HAP-1 (cell line): ENCODE data around the gene ARHGEF28.

Experiments
- DNase-seq, 2 experiments: peaks; one replicate each; pipeline ENCODE4 v3.0.0-alpha.2; 2016 to 2020; ENCODE audit warnings: low spot score in 2 of 2
- H3K27me3 ChIP-seq: fragments of 250-450 bp; sonication (Bioruptor Pico); 2 replicates; pipeline ENCODE4 v1.5.1; 2020; ENCODE audit warnings: low read depth, mild to moderate bottlenecking, moderate library complexity
- H3K36me3 ChIP-seq: fragments of 250-450 bp; sonication (Bioruptor Pico); replicated peaks from 2 replicates; pipeline ENCODE4 v1.5.1; 2020; ENCODE audit warnings: mild to moderate bottlenecking
- H3K4me1 ChIP-seq: fragments of 250-450 bp; sonication (Bioruptor Pico); 2 replicates; pipeline ENCODE4 v1.5.1; 2020; ENCODE audit warnings: mild to moderate bottlenecking
- H3K4me3 ChIP-seq: fragments of 250-450 bp; sonication (Bioruptor Pico); 2 replicates; pipeline ENCODE4 v1.5.1; 2020; ENCODE audit warnings: mild to moderate bottlenecking, moderate library complexity
- H3K9me3 ChIP-seq: fragments of 250-450 bp; sonication (Bioruptor Pico); 2 replicates; pipeline ENCODE4 v1.5.1; 2020; ENCODE audit warnings: mild to moderate bottlenecking, moderate library complexity
- in situ Hi-C: fragments of 300-500 bp; cut with MboI; formaldehyde crosslinking; loops from 3 replicates; pipeline ENCODE4 v1.14.3; 2020; ENCODE audit warnings: low sequenced_read_pairs, inconsistent platforms, mixed read lengths

Gene ARHGEF28

GRCh38 chr5:73812457-73812856, 186.5 kb downstream of the ARHGEF28 start:
- in situ Hi-C loops: no loop called here
- H3K4me1 ChIP-seq: no peaks in the 10 kb centered on the region
- H3K27me3 ChIP-seq: no peaks in the 10 kb centered on the region; the same call in 1 of the 2 replicates
- no peak overlapping the region for H3K4me3 ChIP-seq
- no peaks in the 10 kb centered on the region for H3K9me3 ChIP-seq
- no peaks in the 10 kb centered on the region for H3K36me3 ChIP-seq
- DNase-seq: no peak

DNA sequence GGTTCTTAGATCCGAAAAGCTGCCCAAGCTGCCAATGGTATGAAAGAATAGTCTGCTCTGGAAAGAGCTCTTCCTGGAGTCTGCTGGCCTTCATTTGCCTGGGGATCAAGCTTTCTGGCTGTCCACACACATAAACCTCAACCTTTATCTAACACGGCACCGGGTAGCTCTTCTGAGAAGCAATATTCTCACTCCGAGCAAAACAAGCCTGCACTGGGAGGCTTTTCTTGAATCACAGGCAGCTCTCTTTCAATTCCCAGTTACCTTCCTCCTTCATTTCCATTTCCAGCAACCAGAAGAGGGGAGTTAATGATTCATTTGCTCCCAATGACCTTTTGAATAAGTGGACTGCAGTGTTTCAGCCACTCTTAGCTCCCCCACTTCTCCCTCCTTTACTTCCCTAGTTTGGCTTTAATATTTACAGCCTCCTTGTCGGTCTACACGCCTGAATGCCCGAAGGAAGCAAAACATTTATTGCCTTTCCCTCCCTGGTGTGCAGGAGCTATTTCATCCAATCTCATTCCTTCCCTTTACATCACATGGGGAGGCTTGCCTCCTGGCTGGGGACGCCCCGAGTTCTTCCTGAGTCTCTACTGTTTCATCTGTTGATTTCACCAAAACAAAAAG, 187.1 kb downstream of the ARHGEF28 start:
- Histone ChIP-seq H3K36me3 (no peaks in the 10 kb centered on the region), H3K9me3 (no peaks in the 10 kb centered on the region), H3K27me3 (no peaks in the 10 kb centered on the region; the same call in 1 of the 2 replicates), H3K4me1 (no peaks in the 10 kb centered on the region), H3K4me3 (no peak overlapping the region)
- in situ Hi-C loops: no loop called here
- no peak for DNase-seq

DNA sequence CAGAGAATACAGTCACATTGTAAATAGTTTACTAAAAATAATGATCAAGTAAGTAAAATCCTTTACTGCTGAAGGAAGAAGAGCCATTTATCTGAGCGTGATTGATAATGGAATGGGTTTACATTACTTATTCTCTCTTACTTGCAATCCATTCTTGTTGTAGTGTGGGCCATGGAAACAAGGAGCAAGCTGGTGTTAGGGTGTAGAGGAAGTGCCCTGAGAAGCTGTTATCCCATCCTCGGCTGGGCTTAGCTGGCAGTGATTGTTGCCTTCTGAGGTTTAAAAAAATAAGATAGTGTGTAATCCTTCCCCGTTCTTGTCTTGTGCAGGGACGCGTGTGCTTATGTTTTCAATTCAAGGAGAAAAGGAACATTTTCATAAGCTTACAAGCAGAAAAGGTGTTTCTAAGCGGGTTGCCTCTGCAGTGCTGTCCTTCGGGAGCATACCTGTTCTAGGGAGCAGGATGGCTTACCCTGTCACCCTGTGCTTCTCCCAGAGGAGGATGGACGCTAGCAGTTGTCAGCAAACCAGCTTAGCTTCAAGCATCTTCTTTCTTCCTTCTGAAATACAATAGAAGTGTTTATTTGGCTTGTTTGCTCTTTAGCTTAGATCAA, 188.3 kb downstream of the ARHGEF28 start:
- in situ Hi-C loops: no loop called here
- DNase-seq: no peak
- no peaks in the 10 kb centered on the region for H3K9me3 ChIP-seq
- no peaks in the 10 kb centered on the region for H3K4me1 ChIP-seq
- no peak overlapping the region for H3K4me3 ChIP-seq
- H3K36me3 ChIP-seq: no peaks in the 10 kb centered on the region
- H3K27me3 ChIP-seq: no peaks in the 10 kb centered on the region; the same call in 1 of the 2 replicates

GRCh38 chr5:73815631-73816030, 189.6 kb downstream of the ARHGEF28 start:
- Histone ChIP-seq H3K4me3 (no peak overlapping the region), H3K36me3 (no peaks in the 10 kb centered on the region), H3K4me1 (no peaks in the 10 kb centered on the region), H3K9me3 (no peaks in the 10 kb centered on the region), H3K27me3 (no peaks in the 10 kb centered on the region)
- in situ Hi-C loops: no loop called here
- DNase-seq: no peak

DNA sequence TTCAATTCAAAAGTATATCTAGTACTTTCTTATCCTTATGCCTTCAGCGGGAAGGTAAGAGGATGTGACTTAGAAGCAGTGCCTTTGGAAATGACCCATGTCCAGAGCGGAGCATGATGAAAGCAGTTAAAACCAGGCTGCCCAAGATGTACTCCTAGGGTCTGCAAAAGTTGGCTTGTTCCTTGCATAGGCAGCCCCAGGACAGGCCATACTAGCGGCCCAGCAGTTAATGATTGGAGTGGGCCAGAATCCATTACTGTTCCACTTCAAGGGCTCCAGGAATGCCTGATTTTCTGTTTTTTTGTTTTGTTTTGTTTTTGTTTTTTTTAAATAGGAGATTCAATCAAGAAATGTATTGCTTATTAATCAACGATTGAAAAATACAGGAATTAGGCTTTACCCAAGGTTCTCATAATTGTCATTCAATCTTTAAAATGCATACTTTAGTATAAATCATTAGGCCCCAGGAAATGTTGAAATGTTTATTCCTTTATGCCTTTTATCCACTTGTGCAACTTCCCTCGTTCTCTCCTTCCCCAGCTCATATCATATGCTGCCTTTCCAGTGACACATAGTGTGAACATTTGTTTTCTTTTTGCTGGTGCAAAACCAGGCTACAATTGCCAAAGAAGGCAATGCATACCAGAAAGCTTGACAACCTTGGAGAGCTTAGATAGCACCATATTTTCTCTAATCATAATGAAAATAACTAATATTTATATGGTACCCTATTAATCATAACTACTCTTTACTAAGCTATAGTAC, 190.8 kb downstream of the ARHGEF28 start:
- Histone ChIP-seq H3K4me1 (no peaks in the 10 kb centered on the region), H3K4me3 (no peak overlapping the region), H3K27me3 (no peaks in the 10 kb centered on the region; the same call in 1 of the 2 replicates), H3K36me3 (no peaks in the 10 kb centered on the region), H3K9me3 (no peaks in the 10 kb centered on the region)
- no peak for DNase-seq
- in situ Hi-C loops: no loop called here

DNA sequence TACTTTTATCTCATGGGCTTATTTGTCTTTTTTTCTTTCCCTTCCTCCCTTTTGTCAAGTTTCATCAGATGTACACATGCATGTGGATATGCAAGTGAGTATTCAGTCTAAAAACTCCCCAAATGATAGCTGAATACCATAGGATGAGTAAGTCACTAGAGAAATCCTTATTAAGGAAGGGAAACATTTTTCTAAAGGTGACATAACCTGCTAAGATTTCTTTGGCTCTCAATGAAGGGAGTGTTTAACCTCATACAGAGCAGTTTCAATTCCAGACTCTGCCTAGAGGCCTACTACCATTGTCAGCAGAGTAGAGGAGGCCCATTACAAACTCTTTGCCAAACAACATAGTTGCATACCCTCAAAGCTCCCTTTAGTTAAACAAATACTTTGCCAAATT, 192.4 kb downstream of the ARHGEF28 start:
- no peak for DNase-seq
- in situ Hi-C loops: no loop called here
- Histone ChIP-seq H3K4me3 (no peak overlapping the region), H3K9me3 (no peaks in the 10 kb centered on the region), H3K36me3 (no peaks in the 10 kb centered on the region), H3K27me3 (no peaks in the 10 kb centered on the region; the same call in 1 of the 2 replicates), H3K4me1 (no peaks in the 10 kb centered on the region)

DNA sequence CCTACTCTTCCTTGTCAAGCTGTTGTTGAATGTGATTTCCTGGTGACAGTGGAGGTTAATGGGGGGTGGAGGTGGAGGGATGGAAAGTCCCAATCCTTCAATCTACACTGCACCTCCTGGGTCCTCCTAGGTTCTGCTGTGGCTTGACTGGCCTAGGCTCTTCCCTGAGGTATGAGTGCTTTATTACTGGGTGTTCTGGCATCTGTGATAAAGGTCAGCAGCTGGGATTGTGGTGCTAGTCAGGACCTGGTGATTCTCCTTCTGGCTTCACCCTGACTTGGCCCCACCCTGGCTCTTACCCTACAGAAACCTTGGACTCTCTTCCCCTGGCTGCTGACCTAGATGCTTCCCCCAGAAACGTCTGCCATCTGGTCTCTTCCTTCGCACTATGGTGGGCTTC, 194.3 kb downstream of the ARHGEF28 start:
- in situ Hi-C loops: no loop called here
- Histone ChIP-seq H3K27me3 (no peaks in the 10 kb centered on the region; the same call in 1 of the 2 replicates), H3K36me3 (no peaks in the 10 kb centered on the region), H3K9me3 (no peaks in the 10 kb centered on the region), H3K4me3 (no peak overlapping the region), H3K4me1 (no peaks in the 10 kb centered on the region)
- no peak for DNase-seq

DNA sequence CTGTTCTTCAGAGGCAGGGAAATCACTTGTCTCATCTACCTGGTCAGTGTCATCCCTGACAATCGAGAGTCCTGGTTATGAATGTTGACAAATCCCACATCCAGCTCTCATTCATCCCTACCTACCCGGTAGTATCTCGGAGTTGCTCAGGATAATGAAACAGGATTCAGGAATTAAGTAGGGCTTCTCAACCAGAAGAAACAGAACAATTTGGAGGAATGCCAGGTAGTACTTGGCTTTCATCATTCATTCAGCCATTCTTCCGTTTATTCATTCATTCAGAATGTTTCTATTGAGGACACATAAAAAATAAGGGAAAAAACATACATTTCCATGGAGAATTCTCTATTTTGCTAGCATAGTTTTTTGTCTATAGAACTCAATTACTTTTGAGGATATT, 195.0 kb downstream of the ARHGEF28 start:
- H3K9me3 ChIP-seq: no peaks in the 10 kb centered on the region
- no peaks in the 10 kb centered on the region for H3K4me1 ChIP-seq
- no peaks in the 10 kb centered on the region for H3K36me3 ChIP-seq
- no peak overlapping the region for H3K4me3 ChIP-seq
- H3K27me3 ChIP-seq: no peaks in the 10 kb centered on the region; the same call in 1 of the 2 replicates
- DNase-seq: no peak
- in situ Hi-C loops: no loop called here

GRCh38 chr5:73822278-73822988, 196.4 kb downstream of the ARHGEF28 start:
- no peaks in the 10 kb centered on the region; the same call in none of the 2 replicates for H3K27me3 ChIP-seq
- in situ Hi-C loops: no loop called here
- no peaks in the 10 kb centered on the region for H3K9me3 ChIP-seq
- H3K36me3 ChIP-seq: no peaks in the 10 kb centered on the region
- H3K4me3 ChIP-seq: no peak overlapping the region
- DNase-seq: no peak
- no peaks in the 10 kb centered on the region for H3K4me1 ChIP-seq

DNA sequence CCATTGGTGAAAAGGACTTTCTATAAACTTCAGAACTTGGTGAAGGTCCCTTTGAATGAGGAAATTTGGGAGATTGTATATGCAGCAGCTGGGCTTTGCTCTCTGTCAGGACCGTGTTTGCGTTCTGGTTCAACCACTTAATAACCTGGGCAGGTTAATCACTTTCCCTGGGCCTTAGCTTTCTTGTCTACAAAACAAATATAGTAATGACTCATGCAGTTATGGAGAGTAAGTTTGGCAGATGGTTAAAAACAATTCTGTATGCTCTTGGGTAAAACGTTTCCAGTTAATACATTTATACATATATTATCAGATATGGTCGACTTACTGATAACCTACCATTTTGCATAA, 197.0 kb downstream of the ARHGEF28 start:
- in situ Hi-C loops: no loop called here
- no peaks in the 10 kb centered on the region for H3K4me1 ChIP-seq
- no peak overlapping the region for H3K4me3 ChIP-seq
- no peaks in the 10 kb centered on the region; the same call in none of the 2 replicates for H3K27me3 ChIP-seq
- H3K36me3 ChIP-seq: no peaks in the 10 kb centered on the region
- no peaks in the 10 kb centered on the region for H3K9me3 ChIP-seq
- DNase-seq: no peak

DNA sequence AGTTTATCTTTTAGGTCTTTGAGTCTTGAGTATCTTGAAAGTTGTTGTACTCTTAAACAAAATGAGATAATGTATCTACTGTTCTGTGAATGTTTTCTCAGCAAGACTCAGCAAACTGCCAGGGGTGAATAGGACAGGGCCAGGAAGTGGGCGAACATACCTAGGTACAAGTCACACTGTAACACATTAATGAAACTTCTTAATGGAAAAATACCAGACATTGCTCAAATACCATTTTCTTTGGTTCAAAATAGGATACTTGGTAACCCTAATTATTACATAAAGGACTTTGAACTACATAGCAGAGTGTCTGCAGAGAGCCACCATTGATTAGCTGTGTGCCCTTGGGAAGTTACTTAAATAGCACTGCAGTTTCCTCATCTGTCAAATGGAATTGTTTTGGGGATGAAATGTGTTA, 197.5 kb downstream of the ARHGEF28 start:
- in situ Hi-C loops: no loop called here
- Histone ChIP-seq H3K9me3 (no peaks in the 10 kb centered on the region), H3K36me3 (no peaks in the 10 kb centered on the region), H3K4me1 (no peaks in the 10 kb centered on the region), H3K27me3 (no peaks in the 10 kb centered on the region; the same call in none of the 2 replicates), H3K4me3 (no peak overlapping the region)
- DNase-seq: no peak

GRCh38 chr5:73825199-73825598, 199.2 kb downstream of the ARHGEF28 start:
- Histone ChIP-seq H3K4me1 (no peaks in the 10 kb centered on the region), H3K36me3 (no peaks in the 10 kb centered on the region), H3K27me3 (no peaks in the 10 kb centered on the region; the same call in none of the 2 replicates), H3K9me3 (no peaks in the 10 kb centered on the region), H3K4me3 (no peak overlapping the region)
- in situ Hi-C loops: no loop called here
- no peak for DNase-seq

GRCh38 chr5:73825736-73826135, 199.7 kb downstream of the ARHGEF28 start:
- H3K4me1 ChIP-seq: no peaks in the 10 kb centered on the region
- H3K27me3 ChIP-seq: no peaks in the 10 kb centered on the region; the same call in none of the 2 replicates
- no peaks in the 10 kb centered on the region for H3K9me3 ChIP-seq
- no peaks in the 10 kb centered on the region for H3K36me3 ChIP-seq
- H3K4me3 ChIP-seq: no peak overlapping the region
- in situ Hi-C loops: no loop called here
- no peak for DNase-seq
